Sigmoid colon (tissue), 7 donors: ENCODE measurements around the gene SLC46A2. TPM values are rescaled to one million over a fixed set of nuclear protein-coding genes. Genes with fewer than 3 reads are reported as not detected.

Experiments
- DNase-seq: peaks from one replicate; pipeline ENCODE4 v3.0.0-alpha.2; 2019
- H3K27ac ChIP-seq, 4 donors: fragments of 200-600 bp; sonication (generic); one replicate each; pipeline ENCODE4 v1.5.1; 2016 to 2019; ENCODE audit warnings: mild to moderate bottlenecking in 1 of 4
- H3K27me3 ChIP-seq, 3 donors: fragments of 200-600 bp; sonication (generic); one replicate each; pipeline ENCODE4 v1.5.1; 2019; ENCODE audit warnings: mild to moderate bottlenecking in 1 of 3
- H3K36me3 ChIP-seq, 4 donors: fragments of 200-600 bp; sonication (generic); one replicate each; pipeline ENCODE4 v1.5.1; 2016 to 2019
- H3K4me1 ChIP-seq, 4 donors: fragments of 200-600 bp; sonication (generic); one replicate each; pipeline ENCODE4 v1.5.1; 2017 to 2019
- H3K4me3 ChIP-seq, 4 donors: fragments of 200-600 bp; sonication (generic); one replicate each; pipeline ENCODE4 v1.5.1; 2017 to 2019; ENCODE audit warnings: mild to moderate bottlenecking in 2 of 4, moderate library complexity in 1 of 4
- H3K9me3 ChIP-seq, 4 donors: fragments of 200-600 bp in 3 of 4; sonication (generic) in 3 of 4; one replicate each; pipeline versions ENCODE4 v1.5.1 to v1.6.1; 2013 to 2019
- CTCF ChIP-seq, 4 experiments: fragments of 450-650 bp in 3 of 4; fragments of 200-600 bp in 1 of 4; IDR thresholded peaks; one replicate each; pipeline ENCODE4 v1.5.1; 2016 to 2019; ENCODE audit warnings: antibody characterized with exemption in 4 of 4, mild to moderate bottlenecking in 3 of 4, moderate library complexity in 2 of 4
- EP300 ChIP-seq, 4 donors: sonication (generic); formaldehyde crosslinking; IDR thresholded peaks; one replicate each; pipeline ENCODE4 v1.6.1; 2017; ENCODE audit warnings: antibody characterized with exemption in 4 of 4
- POLR2A ChIP-seq, 2 donors: fragments of 450-650 bp; IDR thresholded peaks; one replicate each; pipeline ENCODE4 v1.6.1; 2016; ENCODE audit warnings: antibody characterized with exemption in 2 of 2, mild to moderate bottlenecking in 2 of 2, moderate library complexity in 2 of 2
- POLR2AphosphoS5 ChIP-seq, 4 donors: sonication (generic); formaldehyde crosslinking; IDR thresholded peaks; one replicate each; pipeline ENCODE4 v1.6.1; 2017; ENCODE audit warnings: antibody characterized with exemption in 4 of 4
- WGBS, 2 donors: extraction: QIAGEN DNeasy Blood & Tissue Kit; methylation state at CpG; one replicate each; pipeline ENCODE4 v1.1.7; 2013; 5-methylcytosine and 5-hydroxymethylcytosine counted together
- intact Hi-C: fragments of 100-400 bp; cut with DNase I; formaldehyde crosslinking; loops from one replicate; pipeline ENCODE4 v1.15.1; 2023
- polyA plus RNA-seq, 3 donors: library from polyadenylated mRNA; stranded (reverse); fragments of 200-250 nt; gene quantifications; one replicate each; pipeline ENCODE4 v1.2.3, GENCODE V29; 2013
- total RNA-seq, 4 donors: library from RNA; depleted of rRNA; stranded (reverse); fragments of >200 nt; gene quantifications; one replicate each; pipeline ENCODE4 v1.1.0, GENCODE V29; 2016
- donor health status: healthy with polysubstance abuse.
- donor health status: Bipolar disorder and iron deficiency.
- donor health status: healthy.

SLC46A2 gene
- total and polyA plus RNA-seq, 7 donors = 0.07 to 0.36 TPM; not detected in 5

DNA sequence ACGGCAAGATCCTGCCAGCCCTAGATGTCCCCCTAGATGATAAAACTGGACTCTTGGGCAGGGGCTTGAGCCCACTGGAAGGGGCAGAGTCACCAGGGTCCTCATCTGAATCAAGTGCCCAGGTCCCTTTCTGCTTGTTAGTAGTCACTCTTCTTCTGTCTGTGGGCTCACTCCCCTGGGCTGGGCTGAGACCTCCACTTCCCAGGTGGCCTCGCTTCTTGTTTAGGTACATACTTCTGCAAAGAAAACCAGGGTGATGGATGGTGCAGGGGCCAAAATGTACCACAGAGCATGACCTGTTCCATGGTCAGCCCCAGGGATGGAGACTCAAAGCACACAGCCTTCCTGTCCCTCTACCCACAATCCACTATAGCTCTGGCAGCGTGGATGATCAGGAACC, 845 bp upstream of the SLC46A2 start:
- Histone ChIP-seq H3K27ac (no peak overlapping the region), H3K9me3 (no peaks in the 10 kb centered on the region), H3K4me1 (peaks cover 0 to 11% (median 10%) of the 10 kb centered on the region in 4 donors), H3K27me3 (peaks cover 0 to 27% (median 15%) of the 10 kb centered on the region in 3 donors), H3K4me3 (no peak overlapping the region), H3K36me3 (no peaks in the 10 kb centered on the region)
- no peak for DNase-seq
- intact Hi-C loops = no loop called here
- no peak for TF ChIP-seq EP300 (IDR thresholded peaks at IDR 0.05)
- TF ChIP-seq POLR2AphosphoS5 (IDR thresholded peaks at IDR 0.05) = no peak
- no peak for TF ChIP-seq POLR2A (IDR thresholded peaks at IDR 0.05)
- TF ChIP-seq CTCF (IDR thresholded peaks at IDR 0.05) = no peak
- 93 to 95% methylated on average over 3 of the region's 3 CpGs for WGBS, 2 donors

DNA sequence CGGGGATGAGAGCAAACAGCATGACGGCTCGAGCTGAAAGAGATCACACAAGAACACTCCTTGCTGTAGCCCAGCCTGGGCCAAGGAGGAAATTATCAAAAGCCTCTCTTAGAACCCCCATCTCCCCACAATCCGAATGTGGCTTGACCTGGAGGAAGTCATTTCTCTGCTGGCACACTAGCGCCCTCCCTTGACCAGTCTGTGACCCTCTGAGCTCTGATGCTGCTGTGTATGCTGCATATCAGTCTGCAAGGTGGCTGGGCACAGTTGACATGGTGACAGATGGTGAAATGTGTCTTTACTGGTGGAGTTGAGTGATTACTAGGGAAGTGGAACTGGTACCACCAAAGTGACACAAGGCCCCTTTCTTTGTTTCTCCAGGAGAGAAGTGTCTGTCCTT, 3.3 kb downstream of the SLC46A2 start:
- intact Hi-C loops = no loop called here

GRCh38 chr9:112886351-112886750, 4.3 kb downstream of the SLC46A2 start:
- Histone ChIP-seq H3K4me1 (peaks cover 0 to 11% (median 10%) of the 10 kb centered on the region in 4 donors), H3K36me3 (peaks cover 0 to under 1% (median 0%) of the 10 kb centered on the region in 4 donors), H3K27me3 (peaks cover 0 to 25% (median 15%) of the 10 kb centered on the region in 3 donors), H3K4me3 (no peak overlapping the region), H3K27ac (no peak overlapping the region), H3K9me3 (no peaks in the 10 kb centered on the region)
- 95 to 96% methylated on average over 4 of the region's 4 CpGs for WGBS, 2 donors
- intact Hi-C loops = no loop called here
- no peak for DNase-seq
- TF ChIP-seq POLR2AphosphoS5 (IDR thresholded peaks at IDR 0.05) = no peak
- TF ChIP-seq POLR2A (IDR thresholded peaks at IDR 0.05) = no peak
- no peak for TF ChIP-seq CTCF (IDR thresholded peaks at IDR 0.05)
- no peak for TF ChIP-seq EP300 (IDR thresholded peaks at IDR 0.05)

More for the DNA sequence above, 3.3 kb downstream of the SLC46A2 start:
- TF ChIP-seq CTCF (IDR thresholded peaks at IDR 0.05) (no peak), EP300 (IDR thresholded peaks at IDR 0.05) (no peak), POLR2A (IDR thresholded peaks at IDR 0.05) (no peak), POLR2AphosphoS5 (IDR thresholded peaks at IDR 0.05) (no peak)
- peaks cover 0 to 11% (median 10%) of the 10 kb centered on the region in 4 donors for H3K4me1 ChIP-seq
- peaks cover 0 to 27% (median 15%) of the 10 kb centered on the region in 3 donors for H3K27me3 ChIP-seq
- no peaks in the 10 kb centered on the region for H3K36me3 ChIP-seq
- no peak for DNase-seq
- no peak overlapping the region for H3K27ac ChIP-seq
- 64 to 76% methylated on average over 5 of the region's 5 CpGs for WGBS, 2 donors
- H3K9me3 ChIP-seq = no peaks in the 10 kb centered on the region
- H3K4me3 ChIP-seq = no peak overlapping the region

GRCh38 chr9:112885324-112885723, 5.4 kb downstream of the SLC46A2 start:
- 72 to 85% methylated on average over 1 of the region's 1 CpG for WGBS, 2 donors
- peaks cover 0 to 6% (median 4%) of the 10 kb centered on the region in 4 donors for H3K4me1 ChIP-seq
- DNase-seq = no peak
- peaks cover 0 to 14% (median 6%) of the 10 kb centered on the region in 3 donors for H3K27me3 ChIP-seq
- H3K4me3 ChIP-seq = no peak overlapping the region
- H3K9me3 ChIP-seq = no peaks in the 10 kb centered on the region
- peaks cover 0 to 11% (median 4%) of the 10 kb centered on the region in 4 donors for H3K36me3 ChIP-seq
- intact Hi-C loops = no loop called here
- no peak for TF ChIP-seq POLR2AphosphoS5 (IDR thresholded peaks at IDR 0.05)
- TF ChIP-seq POLR2A (IDR thresholded peaks at IDR 0.05) = no peak
- TF ChIP-seq CTCF (IDR thresholded peaks at IDR 0.05) = no peak
- TF ChIP-seq EP300 (IDR thresholded peaks at IDR 0.05) = no peak
- no peak overlapping the region for H3K27ac ChIP-seq

DNA sequence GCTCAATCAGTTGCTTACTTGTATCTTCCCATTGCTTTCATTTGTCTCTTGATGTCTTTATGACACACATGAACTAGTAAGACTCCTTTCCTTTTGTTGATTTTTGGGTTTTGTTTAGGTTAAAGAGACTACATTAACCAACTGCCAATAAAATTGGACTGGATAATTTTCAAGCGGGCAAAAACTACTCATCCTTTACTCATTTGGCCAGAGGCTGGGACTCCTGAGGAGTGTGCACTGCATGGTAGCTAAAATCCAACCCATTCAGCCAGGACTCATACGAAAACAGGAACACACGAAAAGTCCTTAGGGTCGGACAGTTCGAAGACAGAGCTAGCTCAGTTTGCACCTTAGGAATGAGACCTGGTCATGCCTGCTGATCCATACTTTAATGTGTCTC, 6.0 kb downstream of the SLC46A2 start:
- H3K36me3 ChIP-seq = peaks cover 0 to 13% (median 4%) of the 10 kb centered on the region in 4 donors
- TF ChIP-seq CTCF (IDR thresholded peaks at IDR 0.05) = no peak
- no peak for TF ChIP-seq POLR2AphosphoS5 (IDR thresholded peaks at IDR 0.05)
- no peak for TF ChIP-seq POLR2A (IDR thresholded peaks at IDR 0.05)
- TF ChIP-seq EP300 (IDR thresholded peaks at IDR 0.05) = no peak
- intact Hi-C loops = no loop called here
- peaks cover 0 to 8% (median 0%) of the 10 kb centered on the region in 3 donors for H3K27me3 ChIP-seq
- no peak for DNase-seq
- no peaks in the 10 kb centered on the region for H3K4me1 ChIP-seq
- no peaks in the 10 kb centered on the region for H3K9me3 ChIP-seq
- WGBS, 2 donors = 94% methylated on average over 5 of the region's 5 CpGs
- no peak overlapping the region for H3K27ac ChIP-seq
- H3K4me3 ChIP-seq = no peak overlapping the region
